ENCODE measurements around the gene TTC33.
A peak's percentile ranks its signal among the peaks of the same experiment; 100 is the strongest.
"Not testable (repeated sequence)": the region's sequence is repeated elsewhere in the genome, so short reads cannot be mapped to it uniquely, and the experiment has no call there.

TTC33 gene
- total RNA-seq: 29.4 to 30.2 reads per million in 2 donors

GRCh38 chr5:40755407-40756365, at the start of gene TTC33:
Gene TTC33, minus strand, starts transcription at chr5:40755961. Its CDS starts 8,943 bp downstream, at chr5:40747018.
- peak; percentile 86 for DNase-seq

- DNase-seq: no peak
Measured at GRCh38 chr5:40801771-40802562, 46.2 kb upstream of the TTC33 start.

DNA sequence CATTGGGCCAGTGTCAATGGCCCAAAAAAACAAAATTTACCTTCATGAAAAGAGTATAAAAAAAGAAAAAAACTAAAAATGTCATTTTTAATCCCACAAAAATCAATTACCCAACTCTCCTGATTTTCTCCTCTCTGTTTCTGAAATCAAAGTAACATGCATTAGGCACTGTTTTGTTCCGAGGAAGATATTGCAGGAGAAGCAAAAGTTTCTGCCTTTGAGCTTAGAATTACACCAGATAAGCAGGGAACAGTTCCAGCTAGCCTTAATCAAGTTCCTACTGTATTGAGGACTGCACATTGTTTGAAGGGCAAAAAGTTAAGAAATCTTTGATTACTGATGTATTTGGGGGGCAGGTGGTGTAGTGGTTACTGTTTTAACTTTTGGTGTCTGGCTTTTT, 43.5 kb upstream of the TTC33 start:
- no peak for DNase-seq

GRCh38 chr5:40798801-40799210, 43.0 kb upstream of the TTC33 start:
- DNase-seq: no peak

- DNase-seq: peak; percentile 89
Measured at GRCh38 chr5:40798012-40798800, 42.4 kb upstream of the TTC33 start, which contains the start of gene PRKAA1. Gene PRKAA1, minus strand, starts transcription at chr5:40798374. Its CDS starts 185 bp downstream, at chr5:40798189.

- peak; percentile 68 for DNase-seq
Measured at GRCh38 chr5:40797273-40798011, 41.7 kb upstream of the TTC33 start.

DNA sequence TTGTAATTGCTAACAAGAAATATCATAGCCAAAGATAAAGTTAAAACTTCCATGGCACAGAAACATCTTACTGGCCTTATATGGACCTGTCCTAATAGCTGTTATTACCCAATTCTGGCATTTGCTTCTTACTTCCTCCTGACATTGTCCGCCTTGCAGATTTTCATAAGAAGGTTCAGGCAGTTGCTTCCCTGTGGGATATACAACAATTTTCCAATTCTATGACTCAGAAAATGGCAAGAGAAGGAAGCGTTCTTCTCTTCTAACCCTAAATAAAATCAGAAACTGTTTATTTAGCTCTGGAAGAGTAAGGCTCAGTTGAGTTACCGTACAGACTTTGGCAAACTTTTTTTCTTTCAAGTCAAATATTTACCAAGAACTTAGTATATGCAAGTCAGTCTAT, 40.7 kb upstream of the TTC33 start:
- DNase-seq: no peak

DNA sequence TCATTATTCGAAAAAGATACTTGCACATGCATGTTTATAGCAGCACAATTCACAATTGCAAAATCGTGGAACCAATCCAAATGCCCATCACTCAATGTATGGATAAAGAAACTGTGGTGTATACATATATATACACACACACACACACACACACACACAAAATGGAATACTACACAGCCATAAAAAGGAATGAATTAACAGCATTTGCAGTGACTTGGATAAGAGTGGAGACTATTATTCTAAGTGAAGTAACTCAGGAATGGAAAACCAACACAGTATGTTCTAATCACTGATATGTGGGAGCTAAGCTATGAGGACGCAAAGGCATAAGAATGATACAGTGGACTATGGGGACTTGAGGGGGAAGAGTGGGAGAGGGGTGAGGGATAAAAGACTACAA, 39.1 kb upstream of the TTC33 start:
- not testable (repeated sequence) for DNase-seq

GRCh38 chr5:40794340-40794739, 38.6 kb upstream of the TTC33 start:
- DNase-seq: not testable (repeated sequence)

GRCh38 chr5:40792691-40793090, 36.9 kb upstream of the TTC33 start:
- not testable (repeated sequence) for DNase-seq

DNA sequence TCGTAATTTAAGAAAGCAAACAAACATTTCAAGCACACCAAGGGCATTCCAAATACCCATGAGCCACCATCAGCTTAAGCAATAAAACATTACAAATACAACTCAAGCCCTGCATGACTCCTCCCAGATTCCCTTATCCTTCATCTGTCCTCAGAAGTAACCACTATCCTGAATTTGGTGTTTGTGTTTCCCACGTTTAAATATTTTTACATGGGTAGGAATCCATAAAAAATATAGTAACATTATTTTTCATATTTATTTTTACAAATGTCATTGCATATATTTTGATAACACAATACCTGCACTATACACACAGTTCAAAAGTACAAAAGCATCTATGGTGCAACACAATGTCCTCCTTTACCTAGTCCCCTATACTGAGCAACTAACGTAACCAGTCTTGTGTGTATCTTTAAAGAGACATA, 36.0 kb upstream of the TTC33 start:
- no peak for DNase-seq

GRCh38 chr5:40790947-40791593, 35.3 kb upstream of the TTC33 start:
- no peak for DNase-seq

GRCh38 chr5:40788941-40789340, 33.2 kb upstream of the TTC33 start:
- DNase-seq: not testable (repeated sequence)

GRCh38 chr5:40787986-40788385, 32.2 kb upstream of the TTC33 start:
- no peak for DNase-seq

DNA sequence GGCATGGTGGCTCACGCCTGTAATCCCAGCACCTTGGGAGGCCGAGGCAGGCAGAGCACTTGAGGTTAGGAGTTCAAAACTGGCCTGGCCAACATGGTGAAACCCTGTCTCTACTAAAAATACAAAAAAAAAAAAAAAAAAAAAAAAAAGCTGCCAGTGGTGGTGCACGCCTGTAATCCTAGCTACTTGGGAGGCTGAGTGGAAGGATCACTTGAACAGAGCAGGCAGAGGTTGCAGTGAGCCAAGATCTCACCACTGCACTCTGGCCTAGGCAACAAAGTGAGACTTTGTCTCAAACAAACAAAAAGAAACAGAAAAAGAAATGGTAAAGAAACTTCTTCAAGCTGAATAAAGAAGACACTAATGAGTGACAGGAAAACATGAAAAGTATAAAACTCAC, 30.9 kb upstream of the TTC33 start:
- not testable (repeated sequence) for DNase-seq

DNA sequence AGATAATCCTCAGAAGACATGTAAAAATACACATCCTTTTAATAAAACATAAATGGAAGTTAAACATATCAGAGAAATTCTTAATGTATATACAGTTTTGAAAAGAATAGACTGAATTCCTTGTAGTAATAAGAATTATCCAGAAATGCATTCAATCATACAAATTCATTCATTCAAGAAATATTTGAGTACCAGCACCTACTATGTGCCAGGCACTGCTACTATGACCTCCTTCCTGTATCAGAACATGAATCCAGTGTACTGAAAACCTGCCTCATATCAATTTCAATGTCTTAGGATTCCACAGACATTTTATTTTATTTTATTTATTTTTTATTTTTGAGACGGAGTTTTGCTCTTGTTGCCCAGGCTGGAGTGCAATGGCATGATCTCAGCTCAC, 29.2 kb upstream of the TTC33 start:
- no peak for DNase-seq

DNA sequence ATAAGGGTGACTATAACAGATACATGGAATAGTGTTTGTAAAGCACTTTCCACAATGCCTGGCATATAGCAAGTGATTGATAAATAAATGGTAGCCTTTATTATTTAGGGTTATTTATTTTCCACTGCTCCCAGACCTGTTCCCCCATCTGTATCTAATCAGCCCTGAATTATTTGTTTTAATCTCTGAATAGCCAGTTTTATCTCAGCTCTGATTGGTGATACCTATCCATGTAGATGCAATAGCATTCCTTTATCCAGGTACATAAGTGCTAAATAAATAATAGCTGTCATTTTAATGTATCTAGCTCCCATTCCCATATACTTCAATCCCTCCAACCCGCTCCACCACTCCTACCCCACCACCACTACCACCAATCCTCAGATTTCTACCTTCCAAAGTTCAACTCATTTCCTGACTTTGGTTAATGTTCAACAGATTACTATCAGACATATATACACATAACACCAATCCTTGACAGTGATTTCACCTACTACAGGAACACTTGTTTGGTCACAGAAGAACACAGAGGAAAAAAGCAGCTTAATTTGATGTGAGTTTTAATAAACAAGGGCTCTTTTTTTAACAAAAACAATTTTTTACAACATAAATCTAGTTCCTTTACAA, 28.4 kb upstream of the TTC33 start:
- no peak for DNase-seq

DNA sequence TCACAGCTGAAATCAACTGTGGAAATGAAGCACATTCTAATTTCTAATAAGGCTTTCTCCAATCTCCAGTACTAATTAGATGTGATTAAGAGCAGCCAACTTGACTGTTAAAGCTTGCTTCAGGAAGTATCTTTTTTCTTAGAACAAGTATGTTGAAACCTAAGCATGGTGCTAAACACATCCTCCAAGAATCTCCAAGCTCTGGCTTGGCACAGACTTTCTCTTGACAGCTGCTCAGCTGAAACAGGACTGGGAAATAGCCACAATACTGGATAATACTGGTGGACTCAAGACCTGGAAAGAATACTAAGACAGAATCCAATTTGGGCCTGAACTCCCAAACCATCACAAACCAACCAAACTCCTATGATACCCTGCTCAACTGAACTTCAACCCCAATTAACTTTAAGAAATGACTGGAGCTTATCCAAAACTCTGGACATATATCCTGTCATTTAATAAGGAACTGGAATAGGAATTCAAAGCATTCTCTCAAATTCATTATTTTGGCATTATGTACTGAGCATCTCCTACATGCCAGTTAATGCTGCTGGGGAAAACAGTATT, 26.2 kb upstream of the TTC33 start:
- no peak for DNase-seq

DNA sequence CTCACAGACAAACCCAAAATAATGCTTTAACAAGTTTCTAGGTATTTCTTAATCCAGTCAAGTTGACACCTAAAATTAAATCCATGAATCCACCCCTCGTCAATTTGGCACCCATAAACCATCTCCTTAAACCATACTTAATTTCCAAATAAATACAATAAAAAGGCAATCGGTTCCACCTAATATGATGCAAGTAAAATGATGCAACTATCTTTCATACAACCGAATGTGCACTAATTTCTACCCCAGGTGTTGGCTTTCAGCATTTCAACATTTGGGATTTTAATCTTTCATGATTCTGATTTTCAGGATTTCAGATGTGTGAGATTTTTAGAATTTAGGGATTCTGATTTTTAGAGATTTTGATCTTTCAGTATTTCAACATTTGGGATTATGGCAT, 25.1 kb upstream of the TTC33 start:
- DNase-seq: no peak

DNA sequence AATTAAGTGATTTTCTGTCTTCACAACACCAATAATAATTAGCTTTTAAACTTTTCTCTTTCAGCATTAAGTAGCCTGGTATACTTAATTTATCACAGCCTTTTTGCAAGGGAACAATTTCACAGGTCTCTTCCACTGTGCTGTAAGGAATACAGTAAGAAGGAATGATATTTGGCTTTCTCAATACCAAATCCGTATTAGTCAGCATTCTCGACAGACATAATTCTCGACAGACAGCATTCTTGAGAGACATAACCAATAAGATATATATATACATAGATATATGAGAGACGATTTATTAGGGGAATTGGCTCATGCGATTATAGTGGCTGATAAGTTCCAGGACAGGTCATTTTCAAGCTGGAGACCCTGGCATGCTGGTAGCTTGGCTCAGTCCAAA, 24.4 kb upstream of the TTC33 start:
- DNase-seq: no peak

GRCh38 chr5:40779561-40779960, 23.8 kb upstream of the TTC33 start:
- DNase-seq: no peak
